Fibroblast of mammary gland (primary cell): ENCODE measurements around the gene CAV2.

ENCODE experiments used
- DNase-seq: peaks from one replicate; pipeline ENCODE4 v3.0.0-alpha.2; 2010; ENCODE audit warnings: low read depth
- H3K4me3 ChIP-seq: 2 replicates; pipeline ENCODE4 v1.5.1; 2011; ENCODE audit warnings: low read depth, mild to moderate bottlenecking, low read length, moderate library complexity; ENCODE audit not compliant: control insufficient read depth
- CTCF ChIP-seq: conservative IDR thresholded peaks from 2 replicates; pipeline ENCODE4 v1.5.1; 2011; ENCODE audit warnings: low read depth, low read length, inconsistent platforms; ENCODE audit not compliant: control insufficient read depth, insufficient read depth

Gene CAV2

GRCh38 chr7:116502201-116503096, 2.9 kb downstream of the CAV2 start:
- no peak for TF ChIP-seq CTCF
- DNase-seq: no peak
- H3K4me3 ChIP-seq: peak overlapping the region; percentile 91

GRCh38 chr7:116503835-116504234, 4.3 kb downstream of the CAV2 start:
- TF ChIP-seq CTCF: no peak
- no peak for DNase-seq
- H3K4me3 ChIP-seq: no peak overlapping the region

GRCh38 chr7:116505278-116505677, 5.7 kb downstream of the CAV2 start:
- no peak overlapping the region for H3K4me3 ChIP-seq
- no peak for DNase-seq
- TF ChIP-seq CTCF: no peak

GRCh38 chr7:116505823-116506222, 6.3 kb downstream of the CAV2 start:
- no peak overlapping the region for H3K4me3 ChIP-seq
- no peak for DNase-seq
- TF ChIP-seq CTCF: no peak

GRCh38 chr7:116509982-116510579, 10.5 kb downstream of the CAV2 start:
- no peak for TF ChIP-seq CTCF
- DNase-seq: no peak
- H3K4me3 ChIP-seq: no peak overlapping the region

- no peak for TF ChIP-seq CTCF
- H3K4me3 ChIP-seq: no peak overlapping the region
- DNase-seq: no peak
These were observed 11.3 kb downstream of the CAV2 start for GRCh38 chr7:116510795-116511194.
